HG03521 (cell line): ENCODE data around the gene ALOX12B.
"Not testable (repeated sequence)": the region's sequence is repeated elsewhere in the genome, so short reads cannot be mapped to it uniquely, and the experiment has no call there.

Experiments used
- ATAC-seq: cut with Tn5 transposase; IDR thresholded peaks from one replicate; pipeline ENCODE4 v1.9.1; 2021; ENCODE audit warnings: mild to moderate bottlenecking, moderate library complexity; ENCODE audit not compliant: unreplicated experiment

Gene ALOX12B

GRCh38 chr17:8067806-8068205, 19.7 kb downstream of the ALOX12B start:
- ATAC-seq: no peak

- ATAC-seq: no peak
Measured at GRCh38 chr17:8066841-8067775, 20.4 kb downstream of the ALOX12B start.

GRCh38 chr17:8064561-8065019, 22.9 kb downstream of the ALOX12B start:
- no peak for ATAC-seq

GRCh38 chr17:8063761-8064534, 23.6 kb downstream of the ALOX12B start:
- ATAC-seq: no peak

DNA sequence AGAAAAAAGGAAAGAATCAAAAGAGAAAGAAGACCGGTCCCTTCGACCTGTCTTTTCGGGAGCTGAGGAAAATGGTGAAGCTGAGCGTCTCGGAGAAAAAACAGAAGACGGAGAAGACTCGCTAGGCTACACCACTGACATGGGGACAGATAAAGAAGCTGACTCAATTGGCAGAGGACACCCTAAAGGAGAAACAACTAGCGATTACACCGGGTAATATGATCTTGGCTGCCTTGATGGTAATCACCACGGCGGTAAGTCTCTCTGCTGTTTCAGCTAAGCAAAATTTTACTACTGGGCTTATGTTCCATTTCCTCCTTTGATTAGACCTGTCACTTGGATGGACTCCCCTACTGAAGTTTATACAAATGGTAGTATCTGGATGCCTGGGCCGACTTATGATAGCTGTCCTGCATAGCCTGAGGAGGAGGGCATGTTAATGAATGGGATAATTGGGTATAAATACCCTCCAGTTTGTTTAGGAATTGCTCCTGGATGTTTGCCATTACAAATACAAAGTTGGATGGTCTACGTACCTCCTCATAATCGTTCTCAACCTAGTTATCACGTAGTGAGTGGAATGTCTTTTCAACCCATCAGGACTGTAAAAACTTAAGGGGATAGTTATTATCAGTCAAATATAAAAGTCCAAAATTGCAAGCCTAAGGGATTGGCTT, 24.6 kb downstream of the ALOX12B start:
- ATAC-seq: no peak

DNA sequence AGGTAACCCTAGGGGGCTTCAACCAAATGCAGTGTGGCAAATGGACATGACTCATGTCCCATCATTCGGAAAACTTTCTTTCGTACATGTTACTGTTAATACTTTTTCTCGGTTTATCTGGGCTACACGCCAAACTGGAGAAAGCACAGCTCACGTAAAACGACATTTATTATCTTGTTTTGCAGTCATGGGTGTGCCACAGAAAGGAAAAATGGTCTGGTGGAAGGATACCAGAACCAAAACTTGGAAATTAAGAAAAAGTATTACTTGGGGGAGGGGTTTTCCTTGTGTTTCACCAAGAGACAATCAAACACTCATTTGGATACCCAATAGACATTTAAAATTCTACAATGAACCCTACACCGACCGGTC, 25.1 kb downstream of the ALOX12B start:
- ATAC-seq: no peak

DNA sequence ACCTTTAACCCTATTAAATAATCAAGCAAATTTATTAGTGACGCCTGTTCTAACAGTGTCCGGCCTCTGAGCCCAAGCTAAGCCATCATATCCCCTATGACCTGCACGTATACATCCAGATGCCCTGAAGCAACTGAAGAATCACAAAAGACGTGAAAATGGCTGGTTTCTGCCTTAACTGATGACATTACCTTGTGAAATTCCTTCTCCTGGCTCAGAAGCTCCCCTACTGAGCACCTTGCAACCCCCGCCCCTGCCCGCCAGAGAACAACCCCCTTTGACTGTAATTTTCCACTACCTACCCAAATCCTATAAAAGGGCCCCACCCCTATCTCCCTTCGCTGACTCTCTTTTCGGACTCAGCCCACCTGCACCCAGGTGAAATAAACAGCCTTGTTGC, 25.7 kb downstream of the ALOX12B start:
- ATAC-seq: not testable (repeated sequence)

- no peak for ATAC-seq
Measured at GRCh38 chr17:8060274-8060673, 27.2 kb downstream of the ALOX12B start.

DNA sequence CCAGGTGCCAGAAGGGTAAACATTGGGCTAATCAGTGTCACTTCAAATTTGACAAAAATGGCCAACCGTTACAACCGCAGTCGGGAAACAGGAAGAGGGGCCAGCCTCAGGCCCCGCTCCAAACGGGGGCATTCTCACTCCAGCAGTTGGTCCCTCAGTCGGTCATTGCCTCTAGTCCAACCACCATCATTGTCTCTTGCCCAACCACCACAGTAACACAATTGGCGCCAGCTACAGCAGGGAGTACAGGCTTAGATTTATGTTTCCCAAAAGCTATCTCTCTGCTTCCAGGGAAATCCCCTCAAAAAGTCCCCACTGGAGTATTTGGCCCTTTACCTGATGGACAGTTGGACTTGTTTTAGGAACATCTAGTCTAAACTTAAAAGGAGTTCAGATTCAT, 28.4 kb downstream of the ALOX12B start:
- ATAC-seq: no peak

DNA sequence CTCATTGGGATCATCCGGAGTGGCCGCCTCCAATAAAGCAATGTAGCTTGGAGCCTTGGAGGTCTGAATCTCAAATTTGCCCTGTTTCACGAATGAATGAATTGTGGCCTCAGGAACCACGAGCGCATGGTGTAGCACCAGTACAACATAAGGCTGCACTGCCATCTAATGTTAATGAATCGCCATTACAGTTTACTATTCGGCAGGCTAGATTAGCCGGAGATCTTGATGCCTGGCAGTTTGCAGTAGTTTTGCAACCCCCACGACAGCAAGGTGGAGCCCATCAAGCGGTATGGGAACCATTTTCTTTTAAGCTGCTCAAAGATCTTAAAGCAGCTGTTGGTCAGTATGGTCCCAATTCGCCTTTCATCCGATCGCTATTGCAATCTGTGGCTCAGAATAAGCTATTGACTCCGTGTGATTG, 29.8 kb downstream of the ALOX12B start:
- no peak for ATAC-seq

DNA sequence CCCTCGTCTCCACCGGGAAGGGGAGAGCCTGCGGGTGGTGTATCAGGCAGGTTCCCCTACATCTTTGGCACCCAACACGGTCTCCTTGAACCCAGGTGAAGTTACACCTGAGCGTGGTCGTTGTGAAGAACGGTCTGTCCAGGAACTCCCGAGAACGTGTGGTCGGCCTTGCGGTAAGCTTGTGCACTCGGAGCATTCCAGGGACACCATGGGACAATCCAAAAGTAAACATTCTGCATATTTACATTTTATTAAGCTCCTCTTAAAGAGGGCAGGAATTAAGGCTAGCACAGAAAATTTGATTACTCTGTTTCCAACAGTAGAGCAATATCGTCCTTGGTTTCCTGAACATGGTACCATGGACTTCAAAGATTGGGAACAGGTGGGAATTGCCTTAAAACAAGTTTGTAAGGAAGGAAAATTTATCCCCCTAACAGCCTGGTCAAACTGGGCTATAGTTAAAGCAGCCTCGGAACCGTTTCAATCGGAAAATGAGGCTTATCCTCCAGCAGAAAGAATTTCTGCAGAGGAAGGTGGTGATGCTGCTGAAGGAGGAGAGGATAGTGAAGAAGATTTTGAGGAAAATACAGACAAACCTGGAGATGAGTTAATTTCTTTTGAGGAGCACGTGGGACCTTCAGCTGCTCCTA, 30.4 kb downstream of the ALOX12B start:
- no peak for ATAC-seq

- no peak for ATAC-seq
Measured at GRCh38 chr17:8056232-8056975, 31.1 kb downstream of the ALOX12B start.

DNA sequence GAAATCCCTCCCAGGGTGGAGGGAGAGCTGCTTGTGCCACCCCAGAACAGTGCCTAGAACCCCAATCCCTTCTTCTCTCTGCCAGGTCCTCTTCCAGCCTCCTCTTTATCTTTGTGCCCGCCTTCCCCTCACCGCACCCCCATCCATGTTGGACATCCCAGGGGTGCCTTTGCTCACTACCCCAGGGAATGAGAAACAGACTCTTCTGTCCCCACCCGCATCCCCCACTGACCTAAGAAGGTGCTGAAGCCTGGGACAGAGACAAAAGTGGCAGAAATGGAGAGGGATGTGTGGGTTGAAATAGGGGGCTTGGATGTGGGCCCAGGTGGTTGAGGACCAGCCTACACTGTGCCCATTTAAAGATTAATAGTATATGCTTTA, 31.7 kb downstream of the ALOX12B start:
- ATAC-seq: no peak

GRCh38 chr17:8053600-8053999, 33.9 kb downstream of the ALOX12B start:
- no peak for ATAC-seq

GRCh38 chr17:8052256-8053252, 35.0 kb downstream of the ALOX12B start:
- no peak for ATAC-seq

DNA sequence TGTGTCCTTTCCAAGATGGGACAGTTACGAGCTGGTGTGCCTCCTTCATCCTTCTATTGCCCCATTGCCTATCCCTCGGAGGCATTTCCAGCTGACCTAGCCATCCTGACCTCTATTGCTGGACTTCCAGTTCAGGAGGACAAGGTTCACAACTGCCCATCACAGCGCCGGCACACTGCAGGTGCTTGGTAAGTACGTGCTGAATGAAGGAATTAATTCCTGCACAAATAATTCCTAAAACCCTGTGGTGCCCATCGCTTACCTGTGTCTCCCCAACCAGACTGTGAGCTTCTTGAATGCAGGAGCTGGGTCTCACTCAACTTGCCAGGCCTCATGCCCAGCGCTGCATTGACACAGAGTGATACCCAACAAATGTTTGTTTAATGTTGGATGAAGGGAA, 35.7 kb downstream of the ALOX12B start:
- no peak for ATAC-seq

GRCh38 chr17:8048736-8049135, 38.8 kb downstream of the ALOX12B start:
- ATAC-seq: no peak

- no peak for ATAC-seq
Measured at GRCh38 chr17:8048236-8048635, 39.3 kb downstream of the ALOX12B start.

DNA sequence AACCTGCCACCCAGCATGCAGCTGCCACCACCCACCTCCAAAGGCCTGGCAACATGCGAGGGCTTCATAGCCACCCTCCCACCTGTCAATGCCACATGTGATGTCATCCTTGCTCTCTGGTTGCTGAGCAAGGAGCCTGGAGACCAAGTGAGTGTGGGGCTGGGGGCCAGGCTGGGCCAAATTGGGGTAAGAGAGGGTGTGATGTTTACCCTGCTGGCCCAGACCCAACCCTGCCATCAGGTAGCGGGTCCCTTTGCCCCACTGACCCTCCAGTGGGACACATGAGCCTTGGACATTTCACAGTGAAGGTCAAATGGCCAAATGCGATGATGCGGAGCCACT, 39.8 kb downstream of the ALOX12B start:
- ATAC-seq: no peak
